Measurements from ENCODE around the gene CCND1. TPM values are rescaled to one million over a fixed set of nuclear protein-coding genes. Genes with fewer than 3 reads are reported as not detected.

The CCND1 gene
- total RNA-seq, 1 experiment from 2014 or later = 372 TPM

- no peak overlapping the region for H4K5ac ChIP-seq (ENCODE audit: insufficient read length, low read depth, low read length)
- peak overlapping the region; percentile 73 to 86 (median 85); a peak in 3 of 7 replicates for H3K27ac Mint-ChIP-seq
- WGBS (ENCODE audit: extremely low coverage, insufficient read length, low lambda C conversion rate) = no CpG with 5 or more reads among the region's 18 CpGs
- H3K79me1 ChIP-seq (ENCODE audit: insufficient read depth, low read depth, low read length, poor library complexity, severe bottlenecking) = peaks cover 14% of the 10 kb centered on the region
- no peak overlapping the region for H2AFZ ChIP-seq (ENCODE audit: low read length)
- H3K9me3 ChIP-seq (ENCODE audit: control insufficient read depth, low read depth, low read length) = no peaks in the 10 kb centered on the region
- H3K4me3 Mint-ChIP-seq = no peak overlapping the region
- no peak overlapping the region for H3K4ac ChIP-seq (ENCODE audit: low read depth, low read length)
- no peak overlapping the region for H2BK12ac ChIP-seq (ENCODE audit: insufficient read length, low read depth, low read length)
- peaks cover 10 to 19% of the 10 kb centered on the region in 2 experiments for H3K4me1 Mint-ChIP-seq
- no peak overlapping the region for H3K4me2 ChIP-seq (ENCODE audit: insufficient read depth, insufficient read length, low read length)
- peaks cover 10% of the 10 kb centered on the region; the same call in 1 of the 2 replicates for H3K79me2 ChIP-seq (ENCODE audit: insufficient read depth, low read length)
- no peak overlapping the region for H3K9ac ChIP-seq (ENCODE audit: extremely low read depth, insufficient read length, low read length)
- peak; percentile 96 for TF ChIP-seq CTCF (conservative IDR thresholded peaks at IDR 0.05)
- no peaks in the 10 kb centered on the region for H3K27me3 ChIP-seq (ENCODE audit: insufficient read depth, low read length)
- no peak overlapping the region for H3K14ac ChIP-seq (ENCODE audit: insufficient read depth, low read length)
- DNase-seq = peak; percentile 92
- no peaks in the 10 kb centered on the region for H4K20me1 ChIP-seq (ENCODE audit: control insufficient read depth, insufficient read depth, insufficient read length)
- H2BK120ac ChIP-seq (ENCODE audit: low read depth, low read length, poor library complexity, severe bottlenecking) = no peak overlapping the region
- no peak overlapping the region for H2BK15ac ChIP-seq (ENCODE audit: low read depth, low read length)
- H2BK5ac ChIP-seq (ENCODE audit: insufficient read length, low read length) = no peak overlapping the region
- peaks cover 8 to 50% (median 39%) of the 10 kb centered on the region in 3 experiments; a peak in 6 of 7 replicates for H3K36me3 Mint-ChIP-seq (ENCODE audit: insufficient read depth in 1 of 3, low read depth in 3 of 3)
- H4K91ac ChIP-seq (ENCODE audit: insufficient read length, low read depth, low read length) = no peak overlapping the region
- H3K23me2 ChIP-seq (ENCODE audit: insufficient read length, low read depth, low read length, poor library complexity, severe bottlenecking) = peaks cover 8% of the 10 kb centered on the region
- no peaks in the 10 kb centered on the region; the same call in 1 of the 2 replicates for H3K4me1 ChIP-seq (ENCODE audit: insufficient read depth, low read length)
- H3K18ac ChIP-seq (ENCODE audit: insufficient read length, low read depth, low read length) = no peak overlapping the region
- H3K23ac ChIP-seq (ENCODE audit: insufficient read length, low read depth, low read length) = no peak overlapping the region
- no peak overlapping the region for H3K27ac ChIP-seq (ENCODE audit: insufficient read length, low read depth, low read length)
- no peak overlapping the region for H2AK5ac ChIP-seq (ENCODE audit: insufficient read length, low read length)
- no peak overlapping the region for H4K8ac ChIP-seq (replicated peaks; ENCODE audit: insufficient read length, low read depth, low read length)
- H3K9me3 Mint-ChIP-seq = no peaks in the 10 kb centered on the region
- no peaks in the 10 kb centered on the region for H3K27me3 Mint-ChIP-seq (ENCODE audit: low read depth)
- H2BK20ac ChIP-seq (ENCODE audit: low read depth, low read length, poor library complexity, severe bottlenecking) = no peak overlapping the region
- H3T11ph ChIP-seq (ENCODE audit: low read length) = no peak overlapping the region
- no peak overlapping the region for H3K56ac ChIP-seq (ENCODE audit: insufficient read length, low read depth, low read length)
These were observed 29.3 kb downstream of the CCND1 start for GRCh38 chr11:69670158-69670845.
